Measurements from ENCODE around the gene AEN. TPM values are rescaled to one million over a fixed set of nuclear protein-coding genes. Genes with fewer than 3 reads are reported as not detected.

The AEN gene
- total RNA-seq, 4 donors from 2014 or later: 13.3 to 29.0 (median 23.4) TPM

- TF ChIP-seq, protein P1, sequence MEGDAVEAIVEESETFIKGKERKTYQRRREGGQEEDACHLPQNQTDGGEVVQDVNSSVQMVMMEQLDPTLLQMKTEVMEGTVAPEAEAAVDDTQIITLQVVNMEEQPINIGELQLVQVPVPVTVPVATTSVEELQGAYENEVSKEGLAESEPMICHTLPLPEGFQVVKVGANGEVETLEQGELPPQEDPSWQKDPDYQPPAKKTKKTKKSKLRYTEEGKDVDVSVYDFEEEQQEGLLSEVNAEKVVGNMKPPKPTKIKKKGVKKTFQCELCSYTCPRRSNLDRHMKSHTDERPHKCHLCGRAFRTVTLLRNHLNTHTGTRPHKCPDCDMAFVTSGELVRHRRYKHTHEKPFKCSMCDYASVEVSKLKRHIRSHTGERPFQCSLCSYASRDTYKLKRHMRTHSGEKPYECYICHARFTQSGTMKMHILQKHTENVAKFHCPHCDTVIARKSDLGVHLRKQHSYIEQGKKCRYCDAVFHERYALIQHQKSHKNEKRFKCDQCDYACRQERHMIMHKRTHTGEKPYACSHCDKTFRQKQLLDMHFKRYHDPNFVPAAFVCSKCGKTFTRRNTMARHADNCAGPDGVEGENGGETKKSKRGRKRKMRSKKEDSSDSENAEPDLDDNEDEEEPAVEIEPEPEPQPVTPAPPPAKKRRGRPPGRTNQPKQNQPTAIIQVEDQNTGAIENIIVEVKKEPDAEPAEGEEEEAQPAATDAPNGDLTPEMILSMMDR (IDR thresholded peaks at IDR 0.05): no peak
- TF ChIP-seq EP300 (IDR thresholded peaks at IDR 0.05) (no peak), POLR2A (IDR thresholded peaks at IDR 0.05; ENCODE audit: low read depth) (no peak), POLR2AphosphoS5 (IDR thresholded peaks at IDR 0.05) (no peak)
- 92% methylated on average over 2 of the region's 2 CpGs for WGBS
Measured at GRCh38 chr15:88619796-88620195, 1.3 kb upstream of the AEN start.

GRCh38 chr15:88621789-88622604 lies 857 bp downstream of the AEN start:
- Histone ChIP-seq H3K27me3 (peaks cover 0 to 8% (median 0%) of the 10 kb centered on the region in 4 donors), H3K4me3 (peak overlapping the region; percentile 84 to 95 (median 88)), H3K9me3 (no peaks in the 10 kb centered on the region), H3K27ac (replicated peaks in 1 of 4) (peak overlapping the region; percentile 82 to 94 (median 83)), H3K4me1 (peaks cover 26 to 51% (median 46%) of the 10 kb centered on the region in 4 donors), H3K36me3 (peaks cover 9 to 13% (median 11%) of the 10 kb centered on the region in 4 donors)
- intact Hi-C loops (cut with DNase I): loop anchor here (5.0 kb wide), 2 partner anchors 155 to 275 kb away; partner anchors contain the start of genes HAPLN3, MRPL46 and MRPS11
- DNase-seq (ENCODE audit: extremely low spot score): no peak
- TF ChIP-seq EP300 (IDR thresholded peaks at IDR 0.05) (no peak), POLR2AphosphoS5 (IDR thresholded peaks at IDR 0.05) (no peak), POLR2A (IDR thresholded peaks at IDR 0.05; ENCODE audit: low read depth) (no peak)
- TF ChIP-seq, protein P1 (IDR thresholded peaks at IDR 0.05): no peak
- WGBS: 18% methylated on average over 10 of the region's 17 CpGs

More at GRCh38 chr15:88619796-88620195, 1.3 kb upstream of the AEN start:
- DNase-seq (ENCODE audit: extremely low spot score): no peak
- intact Hi-C loops (cut with DNase I): loop anchor here (5.0 kb wide), 2 partner anchors 152 to 278 kb away; partner anchors contain the start of genes HAPLN3, MRPL46 and MRPS11
- peaks cover 0 to 17% (median 0%) of the 10 kb centered on the region in 4 donors for H3K27me3 ChIP-seq
- H3K4me3 ChIP-seq: no peak overlapping the region
- H3K9me3 ChIP-seq: no peaks in the 10 kb centered on the region
- peaks cover 26 to 42% (median 40%) of the 10 kb centered on the region in 4 donors for H3K4me1 ChIP-seq
- no peak overlapping the region for H3K27ac ChIP-seq (replicated peaks in 1 of 4)
- no peaks in the 10 kb centered on the region for H3K36me3 ChIP-seq

DNA sequence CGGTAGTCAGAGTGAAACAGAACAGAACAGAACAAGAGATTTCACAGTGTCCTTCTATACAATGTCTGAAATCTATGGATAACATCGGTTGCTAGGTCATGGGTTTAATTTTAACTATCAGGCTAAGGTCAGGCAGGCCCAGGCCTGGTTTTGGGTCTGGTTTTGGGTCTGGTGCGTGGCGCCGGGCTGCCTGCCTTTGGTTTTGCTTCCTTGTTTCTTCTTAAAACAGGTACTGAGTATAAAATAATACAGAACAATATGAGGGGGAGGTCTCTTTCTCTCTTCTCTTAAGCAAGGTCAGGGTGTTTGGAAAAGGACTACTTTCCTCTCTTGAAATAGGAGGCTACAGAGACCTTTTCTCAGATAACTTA lies 1.4 kb downstream of the AEN start:
- Histone ChIP-seq H3K4me1 (peaks cover 26 to 52% (median 46%) of the 10 kb centered on the region in 4 donors), H3K27me3 (peaks cover 0 to 2% (median 0%) of the 10 kb centered on the region in 4 donors), H3K36me3 (peaks cover 9 to 19% (median 15%) of the 10 kb centered on the region in 4 donors), H3K27ac (replicated peaks in 1 of 4) (peak overlapping the region; percentile 82 to 94 (median 83)), H3K9me3 (no peaks in the 10 kb centered on the region), H3K4me3 (peak overlapping the region; percentile 84 to 95 (median 88))
- WGBS: 60% methylated on average over 5 of the region's 5 CpGs
- DNase-seq (ENCODE audit: extremely low spot score): no peak
- TF ChIP-seq POLR2A (IDR thresholded peaks at IDR 0.05; ENCODE audit: low read depth) (no peak), EP300 (IDR thresholded peaks at IDR 0.05) (no peak), POLR2AphosphoS5 (IDR thresholded peaks at IDR 0.05) (no peak)
- TF ChIP-seq, protein P1 (IDR thresholded peaks at IDR 0.05): no peak
- intact Hi-C loops (cut with DNase I): loop anchor here (5.0 kb wide), 2 partner anchors 155 to 275 kb away; partner anchors contain the start of genes HAPLN3, MRPL46 and MRPS11

GRCh38 chr15:88623061-88623460 lies 1.9 kb downstream of the AEN start:
- H3K4me1 ChIP-seq: peaks cover 26 to 56% (median 46%) of the 10 kb centered on the region in 4 donors
- peak overlapping the region in 1 of 4 donors; percentile 95 for H3K4me3 ChIP-seq
- intact Hi-C loops (cut with DNase I): loop anchor here (5.0 kb wide), 2 partner anchors 156 to 274 kb away; partner anchors contain the start of genes HAPLN3, MRPL46 and MRPS11
- H3K27me3 ChIP-seq: no peaks in the 10 kb centered on the region
- H3K27ac ChIP-seq (replicated peaks in 1 of 4): peak overlapping the region in 3 of 4 donors; percentile 82 to 94 (median 83)
- no peak for DNase-seq (ENCODE audit: extremely low spot score)
- no peak for TF ChIP-seq EP300 (IDR thresholded peaks at IDR 0.05)
- TF ChIP-seq, protein P1 (IDR thresholded peaks at IDR 0.05): no peak
- TF ChIP-seq POLR2AphosphoS5 (IDR thresholded peaks at IDR 0.05): no peak
- no peak for TF ChIP-seq POLR2A (IDR thresholded peaks at IDR 0.05; ENCODE audit: low read depth)
- H3K36me3 ChIP-seq: peaks cover 9 to 23% (median 20%) of the 10 kb centered on the region in 4 donors
- H3K9me3 ChIP-seq: no peaks in the 10 kb centered on the region
- WGBS: 70% methylated on average over 2 of the region's 2 CpGs
